Measurements from ENCODE around the gene TOMM22.
A peak's percentile ranks its signal among the peaks of the same experiment; 100 is the strongest.

Gene TOMM22

GRCh38 chr22:38697425-38698089, 15.8 kb downstream of the TOMM22 start:
- no peak for DNase-seq

GRCh38 chr22:38698407-38699094, 16.8 kb downstream of the TOMM22 start:
- no peak for DNase-seq

DNA sequence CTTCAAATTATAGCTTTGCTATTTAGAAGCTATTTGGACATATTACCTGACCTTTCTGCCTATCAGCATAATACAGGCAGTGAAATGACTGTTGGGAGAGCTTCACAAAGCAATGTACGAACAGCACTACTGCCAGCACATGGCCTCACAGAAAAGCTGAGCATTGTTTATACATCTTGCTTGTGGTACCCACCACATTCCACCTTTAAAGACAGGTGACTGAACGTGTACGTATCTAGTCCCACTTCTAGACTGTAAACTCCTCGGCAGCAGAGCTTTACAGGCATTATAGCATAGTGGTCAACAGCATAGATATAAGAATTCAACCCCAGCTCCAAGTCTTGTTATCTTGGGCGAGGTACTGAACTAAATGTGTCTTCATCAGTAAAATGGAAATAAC, 17.4 kb downstream of the TOMM22 start:
- DNase-seq, result no peak

DNA sequence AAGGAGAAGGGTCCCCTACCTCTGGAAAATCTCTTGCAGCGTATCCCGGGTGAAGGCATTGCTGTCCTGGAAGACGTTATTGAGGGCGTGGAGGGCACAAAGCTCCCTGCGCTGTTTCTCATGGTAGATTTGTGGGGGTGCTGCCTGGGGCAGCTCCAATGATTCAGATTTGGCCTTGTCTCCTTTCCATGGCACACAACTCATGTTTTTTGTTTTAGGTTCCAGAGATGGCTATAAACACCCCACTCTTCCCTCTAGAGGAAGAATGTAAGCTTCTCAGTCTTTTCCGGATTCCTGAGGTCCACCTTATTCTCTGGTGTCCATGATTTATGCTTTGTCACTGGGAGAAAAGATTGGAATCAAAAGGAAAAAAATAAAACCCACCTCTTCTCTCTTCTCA, 18.0 kb downstream of the TOMM22 start:
- DNase-seq, result no peak

- no peak for DNase-seq
Measured at GRCh38 chr22:38700270-38700788, 18.6 kb downstream of the TOMM22 start.

DNA sequence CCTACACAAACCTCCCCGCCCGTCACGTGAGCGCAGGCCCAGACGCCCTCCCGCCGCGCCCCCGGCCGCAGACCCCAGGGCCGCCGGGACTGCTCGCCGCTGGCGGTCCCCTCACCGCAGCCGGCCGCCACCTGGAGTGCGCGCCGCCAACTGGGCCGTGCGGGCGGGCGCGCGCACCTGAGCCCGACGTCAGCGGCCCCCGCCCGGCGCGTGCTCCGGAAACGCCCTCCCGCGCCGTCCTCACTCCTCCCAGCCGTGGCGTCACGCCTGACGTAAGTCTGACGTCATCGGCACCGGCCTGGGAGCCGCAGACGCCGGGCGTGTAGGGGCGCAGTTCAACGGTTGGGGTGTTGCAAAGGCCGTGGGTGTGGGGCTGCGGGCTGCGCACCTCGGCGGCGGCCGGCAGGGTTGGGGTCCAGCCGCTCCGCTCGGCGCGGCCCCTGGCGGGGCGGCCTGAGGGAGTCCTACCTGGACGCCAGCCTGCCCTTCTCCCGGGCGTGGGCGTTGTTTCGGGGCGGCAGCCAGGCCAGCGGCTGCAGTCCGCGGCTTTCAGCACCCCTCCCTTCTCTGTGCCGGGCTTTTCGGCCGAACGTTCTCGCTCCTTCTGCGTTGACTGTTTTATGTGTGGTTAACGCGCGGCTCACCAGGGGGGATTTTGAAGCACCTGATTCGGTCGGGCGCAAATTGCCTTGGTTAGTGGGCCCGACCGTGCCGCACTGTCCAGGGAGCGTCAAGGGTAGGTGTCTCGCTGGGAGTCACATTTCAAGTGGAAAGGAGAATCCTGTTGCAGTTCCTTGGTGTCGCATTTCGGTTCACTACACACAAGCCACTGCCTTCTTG, 19.3 kb downstream of the TOMM22 start, which contains the start of gene JOSD1:
TSS of gene JOSD1 (minus strand) at position 155 of the 840 bp plus-strand sequence. CDS start 956 bp downstream, outside the sequence.
- DNase-seq, result peak; percentile 85

DNA sequence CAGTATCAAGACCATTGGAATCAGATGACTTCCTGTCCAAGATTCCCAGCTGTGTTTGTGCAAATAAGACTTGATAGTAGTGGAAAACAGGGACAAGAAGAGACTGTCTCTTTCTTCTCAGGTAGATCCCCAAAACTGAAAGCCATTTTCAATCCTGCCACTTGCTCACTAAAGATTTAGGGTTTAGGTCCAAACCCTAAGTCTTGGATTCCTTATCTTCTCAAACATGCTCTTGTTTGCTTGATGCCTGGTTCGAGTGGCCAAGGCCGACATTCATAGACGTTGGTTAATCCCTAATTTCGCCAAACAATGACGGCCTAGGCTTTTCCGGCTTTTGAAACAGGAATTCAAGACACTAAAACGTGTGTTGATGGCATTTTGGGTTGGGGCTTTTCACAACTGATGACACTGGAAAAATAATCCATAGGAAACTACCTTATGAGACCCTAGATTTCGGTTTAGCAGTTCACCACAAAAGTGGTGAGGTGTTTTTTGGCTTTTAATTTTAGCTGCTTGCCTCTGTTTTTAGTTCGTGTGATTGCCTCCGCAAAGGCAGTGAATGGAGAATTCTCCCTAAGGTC, 23.0 kb downstream of the TOMM22 start:
- DNase-seq, result no peak

DNA sequence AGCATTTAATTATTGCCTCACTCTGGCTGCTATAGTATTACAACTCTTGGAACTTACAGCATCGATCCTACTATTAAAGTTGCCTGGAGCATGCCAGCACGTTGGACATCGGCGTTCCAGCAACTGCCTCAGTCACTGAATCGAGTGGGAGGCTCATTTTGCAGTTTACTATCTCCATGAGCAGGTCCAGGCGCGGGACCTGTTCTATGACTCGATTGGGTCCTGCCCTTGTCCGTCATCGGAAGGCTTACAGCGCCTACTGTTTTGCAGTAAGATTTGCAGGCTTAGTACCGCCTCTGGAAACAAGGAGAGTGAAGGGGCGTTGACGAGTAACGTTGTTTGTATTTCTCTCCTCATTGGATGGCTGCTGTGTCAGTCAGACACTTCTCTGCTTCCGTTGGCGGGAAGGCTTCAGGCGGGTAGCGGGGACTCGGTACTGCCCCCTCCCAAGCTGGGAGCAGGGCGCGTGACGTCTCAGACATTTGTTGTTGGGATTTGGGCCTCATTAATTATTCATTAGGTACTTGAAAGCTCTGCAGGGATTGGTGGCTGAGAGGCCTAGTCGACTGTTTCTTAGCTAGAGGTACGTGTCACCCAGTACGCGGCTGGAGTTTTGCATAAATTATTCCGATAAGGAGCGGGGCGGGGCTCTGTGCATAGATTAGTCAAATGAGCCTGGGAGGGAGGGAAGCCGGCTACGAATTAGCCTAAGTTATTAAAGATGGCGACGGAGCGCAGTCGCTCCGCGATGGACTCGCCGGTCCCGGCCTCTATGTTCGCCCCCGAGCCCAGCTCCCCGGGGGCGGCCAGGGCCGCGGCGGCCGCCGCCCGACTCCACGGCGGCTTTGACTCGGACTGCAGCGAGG, 23.7 kb downstream of the TOMM22 start, which contains the start of gene GTPBP1:
TSS of gene GTPBP1 (plus strand) at position 710 of the 866 bp plus-strand sequence. CDS start at position 722, 12 bp downstream.
- peak; percentile 99 for DNase-seq

DNA sequence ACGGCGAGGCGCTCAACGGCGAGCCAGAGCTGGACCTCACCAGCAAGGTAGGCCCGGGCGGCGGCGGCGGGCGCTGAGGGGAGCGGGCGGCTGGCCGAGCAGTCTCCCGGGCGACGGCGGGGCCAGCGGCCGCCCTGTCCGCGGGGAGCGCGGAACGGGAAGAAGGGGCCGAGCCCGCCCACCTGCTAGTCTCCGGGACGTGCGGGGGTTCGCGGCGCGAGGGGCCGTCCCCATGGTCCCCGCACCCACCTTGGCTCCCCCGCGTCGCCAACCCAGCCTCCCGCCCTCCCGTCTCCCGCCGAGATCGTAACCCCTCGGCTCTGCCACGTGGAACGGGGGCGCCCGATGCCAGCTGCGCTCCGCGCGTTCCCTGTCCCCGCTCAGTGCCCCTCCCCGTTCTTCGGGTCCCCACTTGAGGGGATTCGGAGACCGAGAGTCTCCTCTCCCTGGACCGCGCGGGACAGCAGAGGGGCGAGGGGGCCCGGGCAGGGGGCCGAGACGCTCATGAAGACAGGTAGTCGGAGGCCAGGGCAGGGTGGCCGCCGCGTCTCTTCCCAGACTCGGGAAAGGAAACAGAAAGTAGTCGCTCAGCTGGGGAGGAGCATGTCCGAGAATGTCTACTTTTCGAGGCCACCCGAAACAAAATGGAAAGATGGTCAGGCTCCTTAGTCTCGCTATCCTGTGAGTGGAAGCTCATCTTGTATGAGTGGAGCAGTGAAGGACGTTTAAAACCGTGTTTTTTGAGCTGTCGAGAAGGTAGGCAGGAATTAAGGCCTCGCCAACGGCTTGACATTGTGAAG, 24.5 kb downstream of the TOMM22 start:
- DNase-seq, result peak; percentile 18

DNA sequence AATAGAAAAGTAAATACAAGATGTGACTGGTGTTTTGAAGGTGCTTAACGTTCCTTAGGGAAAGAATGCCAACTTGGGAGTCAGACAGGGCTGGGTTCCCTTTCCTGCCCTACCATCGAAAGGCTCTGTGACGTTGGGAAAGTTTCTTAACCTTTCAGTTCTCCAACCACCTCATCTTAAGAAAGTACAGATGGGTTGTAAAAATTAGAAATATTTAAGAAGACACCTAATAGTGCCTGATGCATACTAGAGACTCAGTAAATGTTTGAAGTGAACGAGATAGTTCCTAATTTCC, 25.1 kb downstream of the TOMM22 start:
- DNase-seq, result no peak

GRCh38 chr22:38707346-38707745, 25.6 kb downstream of the TOMM22 start:
- DNase-seq, result no peak

DNA sequence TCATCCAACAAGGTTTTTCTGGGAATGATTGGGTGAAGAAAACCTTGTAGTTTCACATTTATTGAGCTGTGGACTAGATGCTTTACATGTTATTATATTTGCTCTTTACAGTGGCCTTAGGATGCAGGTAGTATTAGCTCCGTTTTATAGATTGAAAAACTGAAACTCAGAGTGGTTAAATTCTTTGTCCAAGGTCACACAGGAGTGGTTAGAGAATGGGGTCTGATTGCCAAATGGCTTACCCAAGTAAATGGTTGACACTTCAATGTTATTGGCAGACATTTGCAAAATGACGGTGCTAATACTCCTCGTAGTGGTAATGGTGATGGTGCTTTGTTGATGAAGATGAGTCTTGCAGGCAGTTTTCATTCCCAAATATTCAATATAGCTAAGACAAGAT, 26.2 kb downstream of the TOMM22 start:
- DNase-seq, result no peak

DNA sequence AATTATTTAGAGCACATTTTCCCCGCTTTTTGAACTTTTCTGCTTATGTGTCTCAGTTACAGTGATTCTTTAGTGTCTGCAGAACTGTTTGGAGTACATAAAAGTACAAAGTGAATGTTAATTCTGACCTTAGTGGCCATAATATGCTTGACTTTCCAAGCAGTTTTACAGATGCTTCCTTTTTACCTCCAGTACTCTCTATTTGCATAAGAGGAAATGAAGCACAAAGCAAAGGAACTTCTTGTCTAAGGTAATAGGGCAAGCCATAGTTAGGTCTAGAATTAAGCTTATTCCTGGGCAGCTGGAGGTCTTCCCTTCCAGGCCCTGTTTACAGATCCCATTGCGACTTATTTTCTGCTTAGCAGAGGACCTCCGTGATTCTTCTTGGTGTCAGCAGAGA, 27.5 kb downstream of the TOMM22 start:
- DNase-seq, result no peak

DNA sequence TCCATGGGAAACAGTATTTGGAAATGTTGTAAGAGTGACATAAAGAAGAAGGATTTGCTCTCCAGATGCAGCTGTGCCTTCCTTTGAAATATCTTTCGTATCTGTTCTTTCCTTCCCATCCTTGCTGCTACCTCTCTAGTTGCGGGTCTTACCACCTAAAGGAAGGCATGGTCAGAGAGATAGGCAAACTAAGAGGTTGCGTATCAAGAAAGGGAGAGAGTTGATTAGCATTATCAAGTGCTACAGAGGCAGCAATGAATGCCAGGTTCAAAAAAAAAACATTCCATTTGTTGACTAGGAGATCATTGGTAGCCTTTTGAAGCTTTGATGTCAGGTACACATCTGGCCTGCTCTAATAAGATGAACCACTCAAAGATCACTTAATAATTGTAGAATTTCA, 28.6 kb downstream of the TOMM22 start:
- no peak for DNase-seq

DNA sequence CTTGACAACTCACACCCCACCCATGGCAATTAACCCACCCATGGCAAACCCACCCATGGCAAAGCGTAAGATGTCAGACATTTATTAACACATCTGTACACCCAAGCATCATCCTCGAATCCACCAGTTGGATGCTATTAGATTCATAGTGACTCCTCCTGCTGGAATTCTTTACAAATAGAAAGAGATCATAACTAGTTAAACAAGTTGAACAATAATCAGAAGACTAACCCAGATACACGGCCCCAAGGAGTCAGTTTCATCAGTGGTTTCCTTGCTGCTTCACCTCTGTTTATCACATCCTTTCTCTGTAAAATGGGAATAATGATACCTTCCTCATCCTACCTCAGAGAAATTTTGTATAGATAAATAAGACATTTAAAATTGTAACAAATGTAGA, 29.1 kb downstream of the TOMM22 start:
- no peak for DNase-seq

- no peak for DNase-seq
Measured at GRCh38 chr22:38712486-38713207, 30.9 kb downstream of the TOMM22 start.

- no peak for DNase-seq
Measured at GRCh38 chr22:38713921-38714320, 32.2 kb downstream of the TOMM22 start.

DNA sequence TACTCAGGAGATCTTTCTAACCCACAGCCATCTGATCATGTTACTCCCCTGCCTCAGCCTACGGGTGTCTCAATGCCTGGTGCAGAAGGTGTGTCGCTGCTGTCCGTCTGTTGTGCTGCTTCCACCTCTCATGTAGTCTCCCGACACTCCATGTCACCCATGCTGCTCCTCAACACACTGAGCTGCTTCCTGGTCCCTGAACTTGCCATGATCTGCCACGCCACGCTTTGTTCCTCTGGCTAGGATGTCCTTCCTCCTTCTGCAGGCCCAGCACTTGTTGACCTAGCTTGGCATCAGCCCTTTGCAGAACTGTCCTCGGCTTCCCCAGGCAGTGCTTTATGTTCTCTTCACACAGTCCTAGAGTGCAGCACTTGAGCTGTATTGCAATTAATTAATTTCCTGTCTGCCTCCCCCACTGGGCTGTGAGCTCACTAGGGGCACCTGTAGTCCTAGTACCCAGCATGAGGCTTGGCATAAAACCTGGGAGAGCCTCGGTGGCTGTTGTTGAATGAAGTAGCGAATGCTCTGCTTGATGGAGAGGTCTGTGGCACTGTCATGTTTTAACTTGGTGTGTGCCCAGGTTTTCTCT, 33.5 kb downstream of the TOMM22 start:
- no peak for DNase-seq

DNA sequence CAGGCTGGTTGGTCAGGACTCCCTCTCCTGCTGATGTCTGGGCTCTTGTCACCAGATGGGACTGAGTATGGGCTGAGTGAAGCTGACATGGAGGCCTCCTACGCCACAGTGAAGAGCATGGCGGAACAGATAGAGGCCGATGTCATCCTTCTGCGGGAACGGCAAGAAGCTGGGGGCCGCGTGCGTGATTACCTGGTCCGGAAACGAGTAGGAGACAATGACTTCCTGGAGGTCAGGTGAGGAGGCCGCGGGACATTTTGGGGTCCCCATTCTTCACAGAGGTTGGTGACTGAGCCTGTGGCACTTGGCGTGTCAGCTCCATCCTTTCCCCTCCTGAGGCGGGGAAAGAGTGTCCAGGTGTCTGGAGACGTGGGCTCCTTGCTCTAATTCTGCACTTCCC, 34.1 kb downstream of the TOMM22 start:
- DNase-seq, result no peak

DNA sequence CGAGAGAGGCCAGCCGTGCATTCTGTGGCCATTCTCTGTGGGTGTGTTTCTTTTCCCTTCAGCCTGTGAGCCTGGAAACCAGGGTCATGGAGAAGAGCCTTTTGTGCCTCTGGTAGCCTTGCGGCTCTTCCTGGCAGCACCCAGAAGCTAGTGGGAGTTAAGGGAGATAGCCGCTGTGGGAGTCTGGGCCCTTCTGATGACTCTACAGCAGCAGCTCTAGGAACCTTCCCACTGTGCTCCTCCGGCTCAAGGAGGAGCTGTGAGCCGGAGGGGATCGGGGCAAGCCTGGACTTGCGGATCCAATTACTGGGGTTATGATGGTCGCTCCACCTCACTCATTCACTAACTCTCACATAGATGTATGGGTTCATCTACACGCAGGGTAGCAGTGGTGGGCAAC, 34.5 kb downstream of the TOMM22 start:
- DNase-seq, result no peak

Measured in NCI-H1105 (cell line).